ENCODE data around the gene ZHX3.

ZHX3 gene

GRCh38 chr20:41330941-41331340 is 13.4 kb upstream of the ZHX3 start:
- Histone ChIP-seq H3K4me2 (no peak overlapping the region), H3K36me3 (ENCODE audit: insufficient read depth) (no peaks in the 10 kb centered on the region), H3K27me3 (ENCODE audit: insufficient read depth, low read depth) (no peaks in the 10 kb centered on the region), H4K20me1 (ENCODE audit: insufficient read depth) (no peaks in the 10 kb centered on the region), H3K9ac (no peak overlapping the region), H3K79me2 (ENCODE audit: insufficient read depth, low read depth) (no peaks in the 10 kb centered on the region), H3K27ac (no peak overlapping the region), H3K4me1 (ENCODE audit: low read depth, poor library complexity, severe bottlenecking) (no peaks in the 10 kb centered on the region), H3K4me3 (IDR thresholded peaks at IDR 0.05; ENCODE audit: insufficient read depth, low read depth, low read length) (no peak overlapping the region), H2AFZ (ENCODE audit: low read depth) (no peak overlapping the region)
- no peak for TF ChIP-seq CTCF (conservative IDR thresholded peaks at IDR 0.05; ENCODE audit: low read depth, low read length)

- Histone ChIP-seq H3K4me2 (no peak overlapping the region), H2AFZ (ENCODE audit: low read depth) (no peak overlapping the region)
- TF ChIP-seq CTCF (conservative IDR thresholded peaks at IDR 0.05; ENCODE audit: low read depth, low read length) = no peak
These were observed 12.8 kb upstream of the ZHX3 start for GRCh38 chr20:41330343-41330720.

GRCh38 chr20:41329435-41330342 is 12.2 kb upstream of the ZHX3 start:
- H3K4me3 ChIP-seq (IDR thresholded peaks at IDR 0.05; ENCODE audit: insufficient read depth, low read depth, low read length) = no peak overlapping the region
- no peaks in the 10 kb centered on the region for H3K27me3 ChIP-seq (ENCODE audit: insufficient read depth, low read depth)
- H3K9ac ChIP-seq = no peak overlapping the region
- no peaks in the 10 kb centered on the region for H4K20me1 ChIP-seq (ENCODE audit: insufficient read depth)
- H3K27ac ChIP-seq = no peak overlapping the region
- no peaks in the 10 kb centered on the region for H3K4me1 ChIP-seq (ENCODE audit: low read depth, poor library complexity, severe bottlenecking)
- H3K36me3 ChIP-seq (ENCODE audit: insufficient read depth) = no peaks in the 10 kb centered on the region
- H3K4me2 ChIP-seq = no peak overlapping the region
- no peak for TF ChIP-seq CTCF (conservative IDR thresholded peaks at IDR 0.05; ENCODE audit: low read depth, low read length)
- no peak overlapping the region for H2AFZ ChIP-seq (ENCODE audit: low read depth)
- no peaks in the 10 kb centered on the region for H3K79me2 ChIP-seq (ENCODE audit: insufficient read depth, low read depth)

More at GRCh38 chr20:41330343-41330720, 12.8 kb upstream of the ZHX3 start:
- Histone ChIP-seq H3K4me1 (ENCODE audit: low read depth, poor library complexity, severe bottlenecking) (no peaks in the 10 kb centered on the region), H3K4me3 (IDR thresholded peaks at IDR 0.05; ENCODE audit: insufficient read depth, low read depth, low read length) (no peak overlapping the region), H3K27ac (no peak overlapping the region), H3K27me3 (ENCODE audit: insufficient read depth, low read depth) (no peaks in the 10 kb centered on the region), H4K20me1 (ENCODE audit: insufficient read depth) (no peaks in the 10 kb centered on the region), H3K79me2 (ENCODE audit: insufficient read depth, low read depth) (no peaks in the 10 kb centered on the region), H3K36me3 (ENCODE audit: insufficient read depth) (no peaks in the 10 kb centered on the region), H3K9ac (no peak overlapping the region)

- H3K36me3 ChIP-seq (ENCODE audit: insufficient read depth) = no peaks in the 10 kb centered on the region
- no peak overlapping the region for H3K27ac ChIP-seq
- H4K20me1 ChIP-seq (ENCODE audit: insufficient read depth) = no peaks in the 10 kb centered on the region
- no peak overlapping the region for H2AFZ ChIP-seq (ENCODE audit: low read depth)
- no peaks in the 10 kb centered on the region for H3K27me3 ChIP-seq (ENCODE audit: insufficient read depth, low read depth)
- H3K9ac ChIP-seq = no peak overlapping the region
- H3K4me1 ChIP-seq (ENCODE audit: low read depth, poor library complexity, severe bottlenecking) = no peaks in the 10 kb centered on the region
- no peak overlapping the region for H3K4me2 ChIP-seq
- no peak for TF ChIP-seq CTCF (conservative IDR thresholded peaks at IDR 0.05; ENCODE audit: low read depth, low read length)
- H3K4me3 ChIP-seq (IDR thresholded peaks at IDR 0.05; ENCODE audit: insufficient read depth, low read depth, low read length) = no peak overlapping the region
- H3K79me2 ChIP-seq (ENCODE audit: insufficient read depth, low read depth) = no peaks in the 10 kb centered on the region
These were observed 9.6 kb upstream of the ZHX3 start for GRCh38 chr20:41327178-41327577.
